AG04449 (cell line): ENCODE results near the gene NACC1.

Experiments
- CTCF ChIA-PET: fragments of 350-600 bp; formaldehyde crosslinking; extraction: SDS; loops from one replicate; lab custom pipeline; 2021; ENCODE audit warnings: antibody characterized with exemption; lab: Yijun Ruan, JAX
- POLR2A ChIA-PET: fragments of 400-600, 350-600 bp; formaldehyde crosslinking; extraction: SDS; loops from one replicate; lab custom pipeline; 2020; ENCODE audit warnings: antibody characterized with exemption, inconsistent platforms; lab: Yijun Ruan, JAX
- DNase-seq: peaks from one replicate; pipeline ENCODE4 v3.0.0-alpha.2; 2010; ENCODE audit warnings: low read depth, low spot score
- H3K4me3 ChIP-seq: 2 replicates; pipeline ENCODE4 v1.5.1; 2011; ENCODE audit warnings: low read depth, mild to moderate bottlenecking, control low read depth, low read length
- CTCF ChIP-seq: IDR thresholded peaks from one replicate; pipeline ENCODE4 v1.5.1; 2011; ENCODE audit warnings: mild to moderate bottlenecking, moderate library complexity, low read length, control low read depth, inconsistent platforms; ENCODE audit not compliant: insufficient read depth; ENCODE audit errors: missing control alignments

Gene NACC1

GRCh38 chr19:13072188-13072908, 45.7 kb upstream of the NACC1 start:
- TF ChIP-seq CTCF: no peak
- no peak overlapping the region for H3K4me3 ChIP-seq
- ChIA-PET POLR2A (no interaction called here), CTCF (interaction anchor here (1.4 to 30.9 kb wide), 7 partner anchors 11 to 107 kb away, joined by 3 to 550 read pairs (median 12); no protein-coding TSS in a partner anchor)
- DNase-seq: no peak

GRCh38 chr19:13073263-13073662, 44.8 kb upstream of the NACC1 start:
- ChIA-PET CTCF (interaction anchor here (0.5 to 30.9 kb wide), 10 partner anchors 10 to 185 kb away, joined by 3 to 550 read pairs (median 6); no protein-coding TSS in a partner anchor), POLR2A (no interaction called here)
- DNase-seq: no peak
- TF ChIP-seq CTCF: no peak
- no peak overlapping the region for H3K4me3 ChIP-seq

DNA sequence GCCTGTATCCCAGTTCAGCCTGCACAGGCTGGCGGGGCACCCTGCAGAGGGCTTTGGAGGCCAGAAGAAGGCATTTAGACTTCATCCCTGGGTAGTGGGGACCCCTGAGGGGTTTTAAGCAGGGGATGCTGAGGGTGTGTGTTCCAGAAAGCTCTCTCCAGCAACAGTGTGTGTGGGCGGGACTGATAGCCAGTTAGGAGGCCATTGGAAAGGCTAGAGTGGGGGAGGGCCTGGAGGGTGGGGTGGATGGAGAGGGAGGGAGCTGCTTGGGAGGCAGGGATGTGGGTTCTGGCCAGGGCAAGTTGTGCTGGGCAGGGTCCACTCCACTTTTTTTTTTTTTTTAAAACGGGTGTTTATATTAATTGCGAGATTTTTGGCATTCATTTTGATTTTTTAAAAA, 43.7 kb upstream of the NACC1 start:
- TF ChIP-seq CTCF: no peak
- H3K4me3 ChIP-seq: no peak overlapping the region
- ChIA-PET CTCF (interaction anchor here (1.2 to 30.9 kb wide), 6 partner anchors 9 to 96 kb away, joined by 4 to 550 read pairs (median 14); no protein-coding TSS in a partner anchor), POLR2A (no interaction called here)
- DNase-seq: no peak

DNA sequence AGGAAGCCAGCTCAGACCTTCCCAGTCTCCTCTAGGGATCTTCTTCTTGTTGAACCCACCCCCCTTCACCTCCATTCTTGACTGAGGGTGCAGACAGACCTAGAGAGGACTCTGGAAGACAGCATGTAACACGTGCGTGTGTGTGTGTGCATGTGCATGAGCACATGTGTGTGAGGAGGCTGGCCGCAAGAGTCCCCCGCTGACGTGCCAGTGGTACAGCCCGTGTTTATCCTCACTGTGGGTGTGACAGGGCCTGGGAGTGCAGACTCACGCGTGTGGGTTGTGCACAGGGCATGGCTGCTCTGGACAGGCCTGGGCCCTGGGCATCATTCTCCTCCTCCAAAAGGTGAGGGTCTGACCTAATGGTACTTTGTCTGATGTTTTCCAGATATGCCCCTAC, 41.7 kb upstream of the NACC1 start:
- H3K4me3 ChIP-seq: no peak overlapping the region
- no peak for TF ChIP-seq CTCF
- ChIA-PET CTCF (interaction anchor here (1.0 to 30.9 kb wide), 3 partner anchors 14 to 97 kb away, joined by 3 to 573 read pairs (median 550); no protein-coding TSS in a partner anchor), POLR2A (interaction anchor here (1.4 kb wide), 1 partner anchor 20 kb away, joined by 4 read pairs; no protein-coding TSS in a partner anchor)
- no peak for DNase-seq

DNA sequence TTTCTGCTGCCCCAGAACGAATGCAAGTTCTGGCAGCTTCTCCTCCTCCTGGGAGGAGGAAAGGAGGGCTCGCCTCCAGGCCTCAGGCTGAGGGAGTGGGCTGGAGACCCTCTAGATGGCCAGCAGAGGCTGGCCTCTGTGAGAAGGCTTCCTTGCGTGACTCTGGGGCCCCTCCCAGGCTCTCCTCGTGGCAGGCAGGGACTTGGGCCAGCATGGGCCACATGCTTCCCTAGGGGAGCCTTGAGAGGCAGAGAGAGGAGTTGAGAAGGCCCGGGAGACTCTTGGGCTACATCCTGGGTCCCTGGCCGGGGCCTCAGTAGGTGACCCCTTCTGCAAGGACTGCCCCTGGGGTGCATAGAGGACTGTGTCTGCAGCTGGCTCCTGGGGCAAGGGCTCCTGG, 41.3 kb upstream of the NACC1 start:
- H3K4me3 ChIP-seq: no peak overlapping the region
- DNase-seq: no peak
- TF ChIP-seq CTCF: no peak
- ChIA-PET POLR2A (interaction anchor here (1.4 kb wide), 1 partner anchor 21 kb away, joined by 4 read pairs; no protein-coding TSS in a partner anchor), CTCF (interaction anchor here (1.0 to 30.9 kb wide), 5 partner anchors 13 to 97 kb away, joined by 3 to 573 read pairs (median 111); no protein-coding TSS in a partner anchor)

- no peak for TF ChIP-seq CTCF
- CTCF ChIA-PET: interaction anchor here (1.1 to 30.9 kb wide), 6 partner anchors 16 to 112 kb away, joined by 3 to 573 read pairs (median 58); no protein-coding TSS in a partner anchor
- POLR2A ChIA-PET: interaction anchor here (1.4 kb wide), 1 partner anchor 21 kb away, joined by 4 read pairs; no protein-coding TSS in a partner anchor
- no peak for DNase-seq
- H3K4me3 ChIP-seq: no peak overlapping the region
Measured at GRCh38 chr19:13077240-13077639, 40.8 kb upstream of the NACC1 start.
